GM19328 (cell line): ENCODE measurements around the gene SIPA1L3.

Experiments used
- ATAC-seq: cut with Tn5 transposase; IDR thresholded peaks from one replicate; pipeline ENCODE4 v1.9.1; 2021; ENCODE audit warnings: mild to moderate bottlenecking, moderate library complexity; ENCODE audit not compliant: unreplicated experiment

The SIPA1L3 gene

DNA sequence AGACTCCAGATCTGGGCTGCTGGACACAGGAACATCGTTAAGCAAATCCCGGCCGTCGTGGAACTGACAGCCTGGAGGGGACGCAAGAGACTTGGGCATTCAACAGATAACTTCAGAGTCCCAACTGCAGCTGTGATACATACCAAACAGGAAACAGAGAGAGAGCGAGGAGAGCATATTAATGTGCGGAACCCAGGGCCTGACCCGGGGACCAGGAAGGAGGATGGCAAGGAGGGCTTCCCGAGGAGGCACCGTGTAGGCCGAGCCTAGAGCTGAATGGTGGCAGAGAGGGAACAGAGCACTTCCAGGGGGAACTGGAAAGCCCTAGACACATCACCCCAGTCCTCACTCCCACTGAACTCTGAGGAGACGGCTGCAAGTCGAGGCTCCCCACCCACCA, 68.1 kb downstream of the SIPA1L3 start:
- ATAC-seq, result no peak

DNA sequence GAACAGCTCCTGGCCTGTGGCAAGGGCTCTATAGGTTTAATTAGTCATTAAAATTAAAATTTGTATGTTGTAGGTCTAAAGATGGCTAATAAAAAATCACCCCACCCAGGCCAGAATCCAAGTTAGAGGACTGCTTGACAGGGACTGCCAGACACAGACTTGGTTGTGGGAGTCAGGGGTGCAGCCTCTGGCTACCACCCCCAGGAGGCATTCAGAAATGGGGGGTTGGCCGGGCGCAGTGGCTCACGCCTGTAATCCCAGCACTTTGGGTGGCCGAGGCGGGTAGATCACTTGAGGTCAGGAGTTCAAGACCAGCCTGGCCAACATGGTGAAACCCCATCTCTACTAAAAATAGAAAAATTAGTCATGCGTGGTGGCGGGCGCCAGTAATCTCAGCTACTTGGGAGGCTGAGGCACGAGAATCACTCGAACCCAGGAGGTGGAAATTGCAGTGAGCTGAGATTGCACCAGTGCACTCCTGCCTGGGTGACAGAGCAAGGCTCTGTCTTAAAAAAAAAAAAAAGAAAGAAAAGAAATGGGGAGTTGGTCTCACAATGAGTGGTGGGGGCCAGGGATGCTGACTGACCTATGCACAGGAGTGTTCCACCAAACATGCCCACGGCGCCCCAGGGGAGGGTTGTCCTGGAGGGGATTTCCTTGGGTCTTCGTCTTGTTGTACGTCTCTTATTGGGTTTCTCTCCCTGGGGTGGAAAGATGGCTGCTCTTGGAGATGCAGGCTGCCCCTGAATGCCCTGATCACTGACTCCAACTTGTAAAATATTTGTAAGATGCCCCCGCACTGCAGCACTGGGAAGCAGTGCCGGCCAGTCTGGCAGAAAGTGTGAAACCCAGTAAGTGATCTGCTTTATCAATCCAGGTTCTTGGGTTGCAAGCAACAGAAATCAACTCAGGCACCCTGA, 68.8 kb downstream of the SIPA1L3 start:
- ATAC-seq, result no peak

GRCh38 chr19:37977391-37977790, 70.4 kb downstream of the SIPA1L3 start:
- no peak for ATAC-seq

DNA sequence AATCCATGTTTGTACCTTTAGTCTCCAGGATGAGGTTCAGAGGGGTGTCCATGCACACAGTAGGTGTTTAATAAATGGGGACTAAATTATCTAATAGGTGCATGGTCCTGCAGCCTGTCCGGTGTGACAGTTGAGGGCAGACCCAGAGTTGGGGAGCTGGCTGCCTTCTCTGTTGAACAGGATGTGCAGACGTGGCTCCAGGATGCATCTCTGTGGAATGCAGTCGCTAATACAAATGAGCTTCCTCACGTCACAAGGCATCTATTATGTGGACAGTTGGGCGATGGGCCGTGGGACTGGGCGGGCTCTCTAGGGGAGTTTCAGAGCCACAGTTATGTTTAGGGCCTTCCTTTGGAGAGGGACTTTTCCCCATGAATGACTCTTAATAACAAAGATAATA, 71.0 kb downstream of the SIPA1L3 start:
- no peak for ATAC-seq

DNA sequence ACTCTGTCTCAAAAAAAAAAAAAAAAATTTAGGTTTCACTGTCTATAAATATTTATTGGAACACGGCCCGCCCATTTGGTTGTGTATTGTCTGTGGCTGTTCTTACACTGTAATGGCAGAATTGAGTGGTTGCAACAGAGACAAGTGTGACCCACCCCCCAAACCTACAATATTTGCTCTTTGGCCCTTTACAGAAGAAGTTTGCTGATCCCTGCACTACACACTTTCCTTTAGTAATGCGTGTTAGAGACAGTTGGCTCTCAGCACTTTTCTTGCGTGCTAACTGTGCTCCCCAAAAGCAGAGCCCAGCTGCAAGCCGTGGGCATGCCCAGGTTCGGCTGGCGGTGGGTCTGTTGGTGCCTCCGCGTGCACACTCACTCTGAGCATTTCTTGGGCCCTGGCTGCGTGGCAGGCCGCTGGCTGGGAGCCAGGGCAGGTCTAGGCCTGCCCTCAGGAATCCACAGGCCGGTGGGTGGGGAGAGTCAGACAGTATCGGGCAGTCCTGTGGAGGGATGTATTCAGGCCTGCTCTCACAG, 72.6 kb downstream of the SIPA1L3 start:
- ATAC-seq, result peak; percentile 39

DNA sequence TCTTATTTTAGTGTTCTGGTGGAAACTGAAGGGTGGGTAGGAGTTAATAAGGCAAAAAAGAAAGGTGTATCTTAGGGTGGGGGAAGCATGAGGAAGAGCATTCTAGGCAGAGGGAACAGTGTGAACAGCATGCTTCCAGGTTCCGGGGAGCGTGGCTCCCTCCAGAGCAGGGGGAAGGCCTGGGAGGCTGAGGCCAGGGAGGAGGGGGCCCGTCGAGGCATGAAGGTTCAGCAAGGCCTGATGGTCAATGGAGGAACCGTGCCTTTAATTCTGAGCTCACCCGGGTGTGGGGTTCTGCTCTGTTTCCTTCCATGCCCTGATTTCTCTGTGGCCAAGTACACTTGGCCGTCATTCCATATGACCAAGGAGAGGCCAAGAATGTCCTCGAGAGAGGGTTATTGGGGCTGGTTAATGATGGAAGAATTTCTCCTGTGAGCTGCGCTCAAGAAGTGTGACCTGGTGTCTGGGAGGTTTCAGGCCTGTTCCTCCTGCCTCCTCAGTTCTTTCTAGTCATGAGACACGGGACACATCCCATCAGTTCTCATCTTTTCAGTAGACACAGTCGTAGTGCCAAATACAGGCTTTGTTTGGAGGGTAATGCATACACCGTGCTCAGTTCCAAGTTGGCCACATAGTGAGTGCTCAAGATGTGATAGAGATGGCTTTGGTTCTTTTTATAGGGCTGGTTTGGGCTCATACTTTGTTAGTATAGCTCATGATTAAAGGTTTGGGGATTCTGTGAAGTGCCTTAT, 73.6 kb downstream of the SIPA1L3 start:
- ATAC-seq, result no peak

GRCh38 chr19:37981785-37982475, 74.9 kb downstream of the SIPA1L3 start:
- no peak for ATAC-seq

- ATAC-seq, result no peak
Measured at GRCh38 chr19:37982655-37983054, 75.6 kb downstream of the SIPA1L3 start.

GRCh38 chr19:37983153-37983552, 76.1 kb downstream of the SIPA1L3 start:
- ATAC-seq, result no peak

DNA sequence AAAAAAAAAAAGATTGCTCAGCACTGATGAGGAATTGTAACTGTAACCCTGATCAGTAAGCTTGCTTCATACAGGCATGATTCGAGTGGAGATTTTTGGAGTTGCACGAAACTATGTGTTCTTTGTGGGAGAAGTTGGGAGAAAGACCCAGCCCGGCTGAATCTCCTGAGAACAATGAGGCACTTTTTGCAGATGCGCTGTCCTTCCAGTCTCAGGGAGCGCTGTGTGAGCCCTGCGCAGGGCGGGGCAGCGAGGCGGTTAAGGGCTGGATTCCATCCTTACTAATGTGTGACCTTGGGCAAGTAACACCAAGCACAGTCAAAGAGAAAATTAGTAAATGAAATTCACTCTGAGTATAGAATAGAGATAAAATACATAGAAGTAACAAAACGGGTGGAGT, 76.9 kb downstream of the SIPA1L3 start:
- no peak for ATAC-seq

- no peak for ATAC-seq
Measured at GRCh38 chr19:37986048-37986750, 79.2 kb downstream of the SIPA1L3 start.

DNA sequence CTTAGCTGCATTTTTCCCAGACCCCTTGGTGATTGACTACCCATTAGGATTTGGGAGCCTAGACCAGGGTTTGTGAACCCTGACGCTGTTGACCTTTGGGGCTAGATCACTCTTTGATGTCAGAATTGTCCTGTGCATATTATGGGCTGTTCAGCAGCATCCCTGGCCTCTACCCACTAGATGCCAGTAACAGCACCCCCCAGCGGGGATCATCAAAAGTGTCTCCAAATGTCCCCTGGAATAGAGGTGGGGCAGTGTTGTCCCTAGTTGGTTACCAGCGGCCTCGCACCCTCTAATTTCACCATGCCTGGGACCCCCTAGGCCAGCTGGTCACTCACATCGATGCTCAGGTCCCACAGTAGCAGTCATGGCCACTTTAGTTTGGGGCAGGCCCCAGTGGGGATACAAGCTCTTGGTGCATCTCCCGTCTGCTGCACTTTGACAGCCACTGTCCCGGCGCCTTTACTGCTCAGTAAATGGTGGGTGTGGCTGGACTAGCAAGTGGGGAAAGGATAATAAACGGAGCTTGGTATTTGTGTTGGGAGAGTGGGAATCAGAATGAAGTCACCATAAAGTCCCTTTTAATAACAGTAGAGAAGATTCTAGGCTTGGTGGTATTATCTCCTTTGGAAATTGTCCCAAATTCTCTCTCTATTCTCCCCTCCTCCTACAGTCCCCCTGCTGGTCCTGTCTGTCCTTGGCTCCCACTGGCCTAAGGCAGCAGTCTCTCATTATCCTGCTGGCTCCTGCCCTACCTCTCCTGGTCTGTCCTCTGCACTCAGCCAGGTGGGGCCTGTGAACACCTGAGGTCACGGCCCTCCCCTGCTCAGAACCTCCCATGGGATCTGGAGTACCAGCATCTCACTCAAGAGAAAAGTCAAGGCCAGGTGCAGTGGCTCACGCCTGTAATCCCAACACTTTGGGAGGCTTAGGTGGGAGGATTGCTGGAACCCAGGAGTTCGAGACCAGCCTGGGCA, 80.6 kb downstream of the SIPA1L3 start:
- ATAC-seq, result no peak

DNA sequence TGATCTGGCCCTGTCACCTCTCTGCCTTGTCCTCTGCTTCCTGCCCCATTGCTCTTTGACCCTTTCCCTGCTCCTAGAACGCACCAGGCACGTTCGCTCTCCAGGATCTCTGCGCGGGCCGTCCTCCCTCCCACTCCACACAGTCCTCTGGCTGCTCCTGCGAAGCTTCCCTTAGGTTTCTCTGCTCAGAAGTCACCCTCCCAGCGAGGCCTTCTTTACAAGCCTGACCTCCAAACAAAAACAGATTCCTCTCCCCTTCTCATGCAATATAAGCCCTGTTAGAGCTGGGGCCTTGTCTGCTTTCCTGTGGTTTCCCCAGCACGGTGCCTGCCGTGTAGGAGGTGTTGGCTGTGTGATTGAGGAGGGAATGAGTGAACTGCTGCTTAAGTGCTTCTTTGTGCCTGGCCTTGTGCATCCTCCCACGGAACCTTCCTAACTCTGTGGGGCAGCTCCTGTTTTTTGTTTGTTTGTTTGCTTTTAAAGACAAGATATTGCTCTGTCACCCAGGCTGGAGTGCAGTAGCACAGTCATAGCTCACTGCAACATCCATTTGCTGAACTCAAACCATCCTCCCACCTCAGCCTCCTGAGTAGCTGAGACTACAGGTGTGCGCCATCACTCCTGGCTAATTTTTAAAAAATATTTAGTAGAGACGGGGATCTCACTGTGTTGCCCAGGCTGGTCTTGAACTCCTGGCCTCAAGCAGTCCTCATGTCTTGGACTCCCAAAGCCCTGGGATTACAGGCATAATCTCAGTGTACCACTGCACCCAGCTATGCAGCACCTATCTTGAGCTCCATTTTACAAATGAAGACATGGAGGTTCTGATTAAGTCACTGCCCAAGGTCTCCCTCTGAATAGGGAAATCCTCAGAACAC, 82.0 kb downstream of the SIPA1L3 start:
- ATAC-seq, result no peak

DNA sequence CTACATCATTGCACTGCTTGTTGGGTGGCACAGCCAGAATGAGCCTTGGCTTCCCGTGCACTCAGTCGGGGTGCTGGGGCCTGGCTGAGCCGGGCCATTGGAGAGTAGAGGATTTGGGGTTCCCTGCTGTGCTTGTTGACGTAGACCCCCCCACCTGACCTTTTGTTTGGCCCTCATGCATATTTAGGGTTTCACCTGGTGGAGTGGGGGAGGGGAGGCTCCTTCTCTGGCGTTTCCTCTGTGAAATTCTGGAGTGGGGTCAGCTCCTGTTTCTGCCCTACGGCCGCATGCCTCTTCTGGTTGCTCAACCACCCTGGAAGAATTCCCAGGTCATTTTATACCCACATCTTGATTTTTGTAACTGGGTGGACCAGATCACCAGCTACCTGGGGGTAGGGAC, 82.8 kb downstream of the SIPA1L3 start:
- no peak for ATAC-seq

DNA sequence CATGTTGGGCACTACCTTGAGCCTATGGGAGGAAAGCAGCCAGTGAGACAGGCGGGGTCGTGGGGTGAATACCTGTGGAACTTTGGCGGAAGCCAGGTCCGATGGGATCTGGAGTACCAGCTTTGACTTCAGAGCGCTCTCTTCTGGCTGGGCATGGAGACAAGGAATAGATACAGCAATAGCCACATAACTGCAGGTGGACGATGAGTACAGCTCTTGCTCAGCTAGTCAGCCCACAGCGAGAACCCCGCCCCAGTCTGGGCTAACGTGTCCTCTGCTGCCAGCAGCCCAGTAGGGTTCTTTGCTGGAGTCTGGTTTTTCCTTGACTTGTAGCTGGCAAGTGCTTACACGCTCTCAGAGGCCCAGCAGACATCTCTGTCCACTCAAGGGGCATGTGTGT, 83.4 kb downstream of the SIPA1L3 start:
- no peak for ATAC-seq

GRCh38 chr19:37991176-37991835, 84.3 kb downstream of the SIPA1L3 start:
- ATAC-seq, result no peak

DNA sequence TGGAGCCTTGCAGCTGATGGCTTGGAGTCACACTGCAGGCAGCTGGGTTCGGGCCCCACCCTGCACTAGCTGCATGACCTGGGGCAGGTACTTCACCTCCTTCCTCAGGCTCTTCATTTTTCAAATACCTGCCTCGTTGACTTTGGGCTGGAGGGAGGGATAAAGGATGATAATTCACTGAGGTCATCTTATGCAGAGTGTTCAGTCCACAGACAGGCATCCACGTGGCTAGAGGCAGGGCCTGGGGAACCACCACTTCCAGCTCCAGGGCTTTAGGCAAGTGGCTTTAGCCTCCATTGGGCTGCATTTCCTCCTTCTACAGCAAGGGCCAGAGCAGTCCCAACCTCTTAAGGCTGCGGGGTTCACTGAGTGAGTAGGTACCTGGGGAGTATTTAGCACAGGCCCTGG, 84.8 kb downstream of the SIPA1L3 start:
- ATAC-seq, result no peak

GRCh38 chr19:37992761-37993160, 85.8 kb downstream of the SIPA1L3 start:
- ATAC-seq, result no peak
